Activated CD4-positive, CD25-positive, alpha-beta regulatory T cell treated with anti-CD3 and anti-CD28 coated beads, Interleukin-2, amount 50 U/mL, for 24 hours (primary cell): ENCODE data around the gene MRPS21.

Experiments
- ATAC-seq, 2 donors: fragments of 150-1000 bp; cut with Tn5 transposase; one replicate each; pipeline ENCODE4 v1.10.0; 2021; ENCODE audit warnings: mild to moderate bottlenecking in 1 of 2, moderate library complexity in 1 of 2

MRPS21 gene

DNA sequence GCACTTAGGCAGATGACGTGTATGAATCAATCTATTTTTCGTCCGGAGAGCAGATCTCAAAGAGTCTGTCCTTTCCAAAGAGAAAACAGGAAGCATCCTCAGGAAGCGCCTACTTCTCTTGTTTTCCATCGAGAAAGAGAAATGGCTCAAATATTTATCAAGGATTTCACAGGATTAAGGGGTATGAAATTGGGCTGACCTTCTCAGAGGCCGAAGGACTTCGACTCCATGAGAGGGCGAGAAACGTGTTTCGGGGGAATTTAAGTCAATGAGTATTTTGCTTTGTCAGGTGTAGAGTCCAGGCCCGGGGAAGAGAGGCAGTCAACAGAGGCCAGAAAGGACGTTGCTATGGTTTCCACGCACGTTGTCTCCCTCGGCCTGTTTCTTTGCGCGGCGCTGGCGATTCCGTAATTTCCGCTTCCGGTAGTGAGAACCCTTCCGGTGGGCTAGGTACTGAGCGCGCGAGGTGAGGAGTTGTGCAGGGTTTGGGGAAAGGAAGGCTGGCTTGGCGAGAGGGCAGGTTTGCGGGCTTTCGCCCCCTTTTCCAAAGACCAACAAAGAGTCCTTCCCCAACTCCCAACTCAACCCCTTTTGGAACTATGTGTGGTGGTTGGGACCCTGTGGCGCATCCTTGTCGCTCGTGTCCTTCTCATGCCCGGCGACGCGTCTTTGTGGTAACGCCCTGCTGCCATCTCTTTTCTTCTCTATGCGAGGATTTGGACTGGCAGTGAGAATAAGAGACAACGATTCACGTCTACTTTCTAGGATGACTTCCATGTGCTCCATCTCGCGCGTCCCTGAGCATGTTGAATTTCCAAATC lies at the start of gene MRPS21:
Gene MRPS21 (plus strand): TSS at position 429 of the 821 bp plus-strand sequence. CDS start 506 bp downstream, outside the sequence.
- peak; percentile 99 for ATAC-seq

DNA sequence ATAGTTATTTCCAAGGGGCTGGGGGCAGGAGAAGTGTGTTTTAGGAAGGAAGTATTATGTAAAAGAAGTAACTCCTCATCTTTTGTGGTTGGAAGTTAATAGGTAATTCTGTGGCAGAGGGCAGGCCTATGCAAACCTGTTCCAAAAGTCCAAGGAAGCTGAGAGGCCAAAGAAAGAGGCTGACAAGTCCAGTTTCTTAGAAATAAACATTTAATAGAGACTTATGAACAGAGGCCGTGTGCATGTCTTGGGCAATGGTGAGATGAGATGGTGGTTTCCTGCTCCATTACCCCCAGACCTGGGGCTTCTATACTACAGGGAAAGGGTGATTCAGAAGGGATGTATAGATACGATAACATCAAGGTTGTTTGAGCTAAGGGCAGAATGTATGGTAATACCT lies 43.7 kb upstream of the MRPS21 start:
- ATAC-seq: no peak

DNA sequence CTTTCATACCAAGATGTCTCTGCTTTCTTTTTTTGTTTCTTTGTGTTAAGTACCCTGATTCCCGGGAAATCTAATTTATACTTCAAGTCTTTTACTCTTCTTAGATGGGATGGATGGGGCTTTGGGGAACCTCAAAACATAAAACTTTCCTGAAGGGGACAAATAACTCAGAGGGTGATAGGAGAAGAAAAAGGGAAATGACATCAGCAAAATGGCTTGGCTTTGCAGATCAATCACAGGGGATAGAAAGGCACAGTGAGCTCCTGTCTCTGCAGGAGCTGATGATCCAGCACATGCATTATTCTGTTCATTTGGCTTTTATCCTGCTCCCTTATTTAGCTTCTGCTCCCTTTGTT lies 37.5 kb upstream of the MRPS21 start:
- ATAC-seq: no peak

DNA sequence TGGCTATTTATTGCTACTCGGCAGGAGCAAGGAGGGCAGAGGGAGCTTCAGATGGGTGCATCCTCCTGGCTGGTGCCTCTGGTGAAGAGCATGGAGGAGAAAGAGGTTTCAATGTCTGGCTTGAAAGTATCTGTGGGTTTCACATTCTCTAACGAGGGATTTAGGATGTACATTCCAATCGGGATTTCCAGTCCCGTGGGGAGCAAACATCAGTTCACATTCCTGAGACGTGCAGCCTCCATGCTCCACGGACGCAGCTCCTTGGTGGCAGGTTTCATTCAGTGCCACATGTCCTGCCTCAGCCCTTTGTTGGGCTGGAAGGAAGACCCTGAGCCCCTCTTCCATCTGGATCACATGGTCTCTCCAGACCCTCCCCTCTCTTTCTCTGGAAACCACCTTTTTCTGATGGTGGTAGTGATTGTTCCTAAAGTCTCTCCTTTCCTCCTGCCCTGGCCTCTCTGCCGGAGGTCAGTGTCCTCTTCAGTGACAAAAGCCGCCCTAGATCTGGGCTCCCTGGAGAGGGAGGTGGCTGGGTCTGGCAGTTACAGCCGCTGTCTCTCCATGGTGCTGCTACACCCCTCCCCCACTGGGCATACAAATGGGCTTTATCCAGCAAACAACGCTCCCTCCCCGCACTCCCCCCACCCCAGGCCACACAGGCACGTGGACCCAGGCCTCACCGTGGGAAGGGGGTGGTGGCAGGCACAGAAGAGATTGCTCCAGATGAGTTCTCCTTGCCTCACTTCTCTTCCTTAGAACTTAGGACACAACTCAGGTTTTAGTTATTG lies 36.9 kb upstream of the MRPS21 start:
- ATAC-seq: no peak

DNA sequence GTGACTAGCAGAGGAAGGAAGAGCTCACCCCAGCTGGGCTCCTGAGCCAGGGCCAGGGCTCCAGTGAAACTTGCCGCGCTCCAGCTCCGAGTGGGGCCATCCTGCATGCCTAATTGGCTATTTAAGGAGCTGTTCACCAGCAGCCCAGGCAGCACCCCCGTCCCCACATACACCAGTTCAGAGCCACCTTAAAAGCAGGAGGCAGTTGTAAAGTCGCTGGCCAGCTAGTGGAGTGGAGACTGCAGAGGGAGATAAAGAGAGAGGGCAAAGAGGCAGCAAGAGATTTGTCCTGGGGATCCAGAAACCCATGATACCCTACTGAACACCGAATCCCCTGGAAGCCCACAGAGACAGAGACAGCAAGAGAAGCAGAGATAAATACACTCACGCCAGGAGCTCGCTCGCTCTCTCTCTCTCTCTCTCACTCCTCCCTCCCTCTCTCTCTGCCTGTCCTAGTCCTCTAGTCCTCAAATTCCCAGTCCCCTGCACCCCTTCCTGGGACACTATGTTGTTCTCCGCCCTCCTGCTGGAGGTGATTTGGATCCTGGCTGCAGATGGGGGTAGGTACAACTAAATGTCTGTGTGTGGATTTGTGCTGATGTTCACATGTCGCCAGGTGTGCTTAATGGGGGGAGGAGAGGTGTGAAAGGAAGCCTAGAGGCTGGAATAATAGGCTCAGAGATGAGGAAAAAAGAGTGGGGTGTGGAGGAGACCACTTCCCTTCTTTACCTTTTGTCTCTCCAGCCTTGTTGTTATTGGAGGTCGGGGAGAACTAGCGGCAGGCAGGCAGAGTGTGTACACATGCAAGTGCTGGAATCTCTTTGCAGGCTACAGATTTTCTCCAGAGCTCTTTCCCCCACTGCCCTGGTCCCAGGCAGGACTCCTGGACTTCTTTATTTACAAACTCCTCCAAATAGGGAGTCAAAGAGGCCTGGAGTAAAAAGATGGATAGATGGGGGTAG lies 35.8 kb upstream of the MRPS21 start, which contains the start of gene CA14:
Gene CA14 (plus strand): TSS at position 151 of the 962 bp plus-strand sequence. CDS start 355 bp downstream, at position 506.
- no peak for ATAC-seq

DNA sequence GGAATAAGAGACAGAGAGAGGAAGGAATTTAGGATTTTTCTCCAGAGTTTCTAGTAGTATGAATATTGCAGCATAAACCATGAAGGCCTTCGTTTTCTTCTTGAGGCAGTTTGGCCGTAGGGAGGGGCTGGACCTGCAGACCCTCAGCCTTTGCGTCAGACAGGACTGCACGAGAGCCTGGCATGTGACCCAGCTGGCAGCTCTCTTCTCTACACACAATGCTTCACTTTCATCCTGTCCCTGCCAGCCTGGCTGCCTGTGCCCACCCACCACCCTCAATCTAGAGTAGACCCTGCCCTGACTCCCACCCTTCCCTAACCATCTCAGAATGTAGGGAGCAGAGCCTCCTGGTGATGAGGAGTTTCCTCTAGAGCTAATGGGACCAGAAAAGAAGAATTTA lies 34.4 kb upstream of the MRPS21 start:
- no peak for ATAC-seq

DNA sequence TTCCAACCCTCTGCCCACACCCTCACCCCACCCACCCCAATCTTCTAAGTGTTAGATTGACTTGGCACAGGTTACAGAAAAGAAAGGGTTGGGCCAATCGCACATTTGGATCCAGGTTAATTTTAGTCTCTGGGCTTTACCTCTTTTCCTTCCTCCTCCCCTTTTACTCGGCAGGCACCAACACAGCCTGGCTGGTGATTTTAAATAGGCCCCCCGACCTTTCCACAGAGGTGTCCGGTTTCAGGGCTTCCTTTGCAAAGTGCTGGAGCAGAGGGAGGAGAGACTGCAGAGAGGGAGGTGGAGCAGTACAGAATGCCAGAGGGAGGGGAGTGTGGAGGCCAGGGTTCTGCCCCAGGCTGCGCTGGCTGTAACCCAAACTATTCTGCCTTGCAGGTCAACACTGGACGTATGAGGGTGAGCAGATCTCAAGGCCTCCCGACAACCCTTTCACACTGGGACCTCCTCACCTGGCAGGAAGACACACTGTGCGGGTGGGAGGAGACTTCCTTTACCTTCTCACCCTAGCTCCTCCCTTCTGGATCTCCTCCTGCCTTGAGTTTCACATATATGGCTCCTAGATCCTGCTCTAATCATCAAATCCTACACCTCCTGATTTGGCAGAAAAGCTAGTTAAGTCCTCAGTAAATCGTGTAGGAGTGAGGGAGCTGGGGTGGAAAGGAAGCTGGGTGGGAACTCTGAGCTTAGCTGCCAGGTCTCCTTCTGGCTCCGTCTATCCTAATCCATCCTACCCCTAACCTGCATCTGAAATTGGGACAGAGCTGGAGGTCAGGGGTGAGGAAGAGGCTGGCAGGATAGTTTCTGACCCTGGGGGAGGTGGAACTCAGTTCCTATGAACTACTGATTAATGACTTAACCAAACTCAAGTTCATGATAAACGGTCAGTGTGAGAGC lies 33.6 kb upstream of the MRPS21 start:
- ATAC-seq: no peak

DNA sequence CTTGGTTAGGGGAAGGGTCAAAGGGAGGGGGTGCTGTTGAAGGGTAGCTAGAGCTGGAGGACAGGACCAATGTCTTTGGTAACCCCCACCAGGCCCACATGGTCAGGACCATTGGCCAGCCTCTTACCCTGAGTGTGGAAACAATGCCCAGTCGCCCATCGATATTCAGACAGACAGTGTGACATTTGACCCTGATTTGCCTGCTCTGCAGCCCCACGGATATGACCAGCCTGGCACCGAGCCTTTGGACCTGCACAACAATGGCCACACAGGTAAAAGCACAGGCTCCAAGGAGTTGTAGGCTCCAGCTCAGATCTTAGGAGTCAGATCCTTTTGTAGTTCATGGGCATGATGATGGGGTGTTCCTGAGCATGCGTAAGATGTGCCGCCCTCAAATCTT lies 32.3 kb upstream of the MRPS21 start:
- ATAC-seq: no peak

DNA sequence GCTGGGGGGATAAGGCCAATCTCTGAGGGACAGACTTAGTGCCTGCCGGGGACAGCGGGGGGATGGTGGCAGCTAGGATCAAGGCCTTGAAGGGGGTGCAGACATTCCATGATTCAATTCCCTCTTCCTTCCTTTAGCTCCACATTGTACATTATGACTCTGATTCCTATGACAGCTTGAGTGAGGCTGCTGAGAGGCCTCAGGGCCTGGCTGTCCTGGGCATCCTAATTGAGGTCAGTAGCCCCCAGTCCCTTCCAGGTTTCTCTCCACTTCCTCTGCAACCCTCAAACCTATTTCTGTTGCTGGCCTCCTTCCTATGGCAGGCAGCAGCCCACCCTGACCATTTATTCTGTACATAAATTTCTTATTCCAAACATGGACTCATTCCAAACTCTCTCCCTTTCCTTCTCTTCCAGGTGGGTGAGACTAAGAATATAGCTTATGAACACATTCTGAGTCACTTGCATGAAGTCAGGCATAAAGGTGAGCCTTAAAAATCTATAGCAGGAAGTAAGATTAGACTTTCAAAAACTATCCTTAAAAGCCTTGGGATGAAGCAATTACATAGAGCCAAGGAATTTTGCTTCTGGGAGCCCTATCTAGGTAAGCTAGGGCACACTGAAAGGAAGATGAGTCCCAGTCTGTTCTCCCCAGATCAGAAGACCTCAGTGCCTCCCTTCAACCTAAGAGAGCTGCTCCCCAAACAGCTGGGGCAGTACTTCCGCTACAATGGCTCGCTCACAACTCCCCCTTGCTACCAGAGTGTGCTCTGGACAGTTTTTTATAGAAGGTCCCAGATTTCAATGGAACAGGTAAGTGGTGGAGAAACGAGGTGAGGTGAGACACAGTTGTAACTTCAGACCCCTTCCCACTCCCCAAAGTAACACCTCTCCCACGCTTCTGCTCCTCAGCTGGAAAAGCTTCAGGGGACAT lies 31.0 kb upstream of the MRPS21 start:
- ATAC-seq: no peak

DNA sequence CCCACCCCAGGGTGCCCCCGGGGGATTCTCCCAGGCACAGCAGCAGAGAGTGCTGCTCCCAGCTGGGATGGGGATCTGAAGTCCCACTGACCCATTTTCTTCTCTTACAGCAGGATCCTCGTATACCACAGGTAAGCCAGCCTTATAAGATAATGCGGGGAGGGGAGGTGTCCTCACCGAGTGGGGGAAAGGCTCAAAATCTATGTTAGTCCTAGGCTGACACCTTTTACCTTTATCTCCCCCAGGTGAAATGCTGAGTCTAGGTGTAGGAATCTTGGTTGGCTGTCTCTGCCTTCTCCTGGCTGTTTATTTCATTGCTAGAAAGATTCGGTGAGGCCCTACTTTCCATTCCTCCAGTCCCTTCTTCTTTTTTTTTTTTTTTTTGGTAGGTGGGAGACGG lies 30.1 kb upstream of the MRPS21 start:
- ATAC-seq: no peak

DNA sequence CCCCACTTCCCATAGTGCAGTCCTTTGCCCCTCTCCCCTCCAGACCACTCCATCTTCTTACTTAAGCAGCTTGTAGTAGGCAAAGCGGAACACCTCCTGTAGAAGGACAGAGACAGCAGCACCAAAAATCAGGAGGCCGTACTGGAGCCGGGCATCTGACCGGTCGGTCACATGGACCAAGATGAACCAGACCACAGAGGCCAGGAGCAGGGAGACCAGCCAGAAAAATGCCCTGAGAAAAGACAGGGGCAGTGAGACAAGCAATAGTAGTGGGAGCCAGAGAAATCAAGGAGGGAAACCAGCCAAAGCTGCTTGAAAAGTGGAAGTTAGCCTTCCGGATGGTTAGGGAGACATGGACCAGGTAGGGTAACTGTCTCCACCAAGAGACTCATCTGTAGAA lies 25.8 kb upstream of the MRPS21 start:
- no peak for ATAC-seq

DNA sequence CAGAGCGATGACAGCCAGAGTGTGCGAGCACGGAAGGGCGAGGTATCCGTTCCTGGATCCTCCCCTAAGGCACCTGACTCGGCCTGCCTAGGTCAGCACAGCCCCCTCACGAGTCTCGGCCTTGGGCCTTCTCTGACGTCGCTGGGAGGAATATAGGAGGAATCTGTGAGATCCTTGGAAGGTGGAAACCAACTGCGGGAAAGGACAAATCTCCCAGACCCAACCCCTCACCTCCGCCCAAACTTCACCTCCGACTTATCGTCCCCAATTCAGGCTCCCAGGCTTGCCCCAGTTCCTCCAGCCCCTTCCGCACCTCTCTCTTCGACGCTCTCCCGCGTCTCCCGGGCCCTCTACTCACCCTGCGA lies 25.3 kb upstream of the MRPS21 start:
- ATAC-seq: peak; percentile 36 to 38

DNA sequence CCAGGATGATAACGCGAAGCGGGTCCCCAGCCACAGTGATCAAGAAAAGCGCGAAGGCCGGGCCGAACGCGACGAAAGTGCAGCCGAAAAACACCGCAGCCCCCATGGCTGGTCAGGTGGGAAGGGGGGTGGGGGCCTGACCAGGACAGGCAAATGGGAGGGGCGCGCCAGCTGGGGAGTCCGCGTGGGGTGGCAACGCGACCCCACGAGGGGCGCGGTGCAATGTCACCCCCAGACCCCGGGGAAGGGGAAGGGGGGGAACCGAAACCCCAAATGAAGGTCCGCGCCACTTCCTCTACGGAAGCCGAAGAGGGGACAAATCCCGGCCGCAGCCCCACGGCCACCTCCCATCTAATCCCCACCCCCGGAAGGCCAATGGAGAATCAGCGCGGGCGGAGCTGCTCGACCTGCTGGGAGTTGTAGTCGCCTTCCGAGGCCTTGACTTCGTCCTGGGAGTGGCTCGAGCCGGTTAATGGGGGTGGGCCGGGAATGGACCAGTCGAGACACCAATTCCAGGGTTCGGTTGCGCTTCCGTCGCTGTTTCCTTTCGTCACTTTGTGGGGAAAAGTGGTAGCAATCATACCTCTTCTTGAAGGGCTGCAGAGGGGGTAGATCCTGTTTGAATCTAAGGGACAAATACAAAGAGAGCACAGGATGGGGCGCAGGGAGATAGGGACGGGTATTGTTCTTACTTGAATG lies 24.8 kb upstream of the MRPS21 start, which contains the start of gene APH1A:
Gene APH1A (minus strand): TSS at position 312 of the 699 bp plus-strand sequence. CDS start 206 bp downstream, at position 106.
- peak; percentile 99 for ATAC-seq

DNA sequence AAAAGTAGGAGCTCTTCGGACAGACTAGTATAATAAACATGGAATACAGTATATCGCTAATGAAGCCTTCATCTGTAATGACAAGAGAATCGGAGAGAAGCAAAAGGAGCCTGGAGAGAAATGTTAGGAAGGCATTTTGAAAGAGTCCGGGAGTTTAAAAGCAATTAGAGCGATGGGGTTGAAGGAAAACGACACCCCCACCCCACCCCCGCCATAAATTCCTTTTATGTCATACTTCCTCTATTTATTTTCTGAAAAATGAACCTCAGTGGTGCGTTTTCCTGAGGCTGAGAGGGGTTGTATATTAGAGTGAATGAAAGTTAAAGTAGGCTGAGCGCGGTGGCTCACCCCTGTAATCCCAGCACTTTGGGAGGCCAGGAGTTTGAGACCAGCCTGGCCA lies 24.2 kb upstream of the MRPS21 start:
- no peak for ATAC-seq

DNA sequence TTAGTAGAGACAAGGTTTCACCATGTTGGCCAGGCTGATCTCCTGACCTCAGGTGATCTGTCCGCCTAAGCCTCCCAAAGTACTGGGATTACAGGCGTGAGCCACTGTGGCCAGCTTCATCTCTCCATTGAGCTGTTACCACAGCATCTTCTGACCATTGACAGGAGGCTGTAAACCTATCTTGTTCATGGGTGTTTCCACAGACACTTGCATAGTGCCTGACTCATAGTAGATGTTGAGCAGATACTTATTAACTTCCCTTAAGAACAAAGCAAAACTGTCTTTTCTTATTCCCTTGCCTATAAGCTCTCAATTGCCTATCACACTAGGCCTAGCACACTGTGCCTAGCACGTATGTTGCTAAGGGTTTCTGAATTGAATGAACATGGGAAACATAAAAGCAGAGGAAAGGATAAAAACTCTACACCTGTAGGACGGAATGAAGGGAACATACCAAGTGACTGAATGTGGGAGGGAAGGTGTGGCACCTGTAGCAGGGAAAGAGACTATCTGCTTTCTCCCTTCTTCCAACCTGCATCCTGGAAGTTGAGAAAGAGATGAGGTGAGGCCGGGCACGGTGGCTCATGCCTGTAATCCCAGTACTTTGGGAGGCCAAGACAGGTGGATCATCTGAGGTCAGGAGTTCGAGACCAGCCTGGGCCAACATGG lies 22.2 kb upstream of the MRPS21 start:
- ATAC-seq: no peak

DNA sequence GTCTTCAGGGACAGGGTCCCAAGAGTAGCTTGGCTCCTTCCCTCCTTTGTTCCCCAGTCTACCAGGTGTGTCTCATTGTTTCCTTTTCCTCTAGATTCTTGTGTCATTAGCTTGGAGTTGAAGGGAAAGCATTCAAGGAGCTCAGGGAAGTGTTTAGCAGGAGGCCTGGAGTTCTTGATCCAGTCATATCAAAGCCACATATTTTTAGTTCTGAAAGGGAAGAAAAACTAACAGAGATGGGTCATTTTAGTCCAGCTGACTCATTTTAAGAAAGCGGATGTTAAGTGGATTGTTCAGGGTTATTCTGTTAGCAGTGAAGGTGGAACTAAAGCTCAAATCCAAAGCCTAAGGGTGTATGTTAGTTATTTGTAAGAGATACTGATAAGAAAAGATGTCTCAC lies 20.4 kb upstream of the MRPS21 start:
- no peak for ATAC-seq

DNA sequence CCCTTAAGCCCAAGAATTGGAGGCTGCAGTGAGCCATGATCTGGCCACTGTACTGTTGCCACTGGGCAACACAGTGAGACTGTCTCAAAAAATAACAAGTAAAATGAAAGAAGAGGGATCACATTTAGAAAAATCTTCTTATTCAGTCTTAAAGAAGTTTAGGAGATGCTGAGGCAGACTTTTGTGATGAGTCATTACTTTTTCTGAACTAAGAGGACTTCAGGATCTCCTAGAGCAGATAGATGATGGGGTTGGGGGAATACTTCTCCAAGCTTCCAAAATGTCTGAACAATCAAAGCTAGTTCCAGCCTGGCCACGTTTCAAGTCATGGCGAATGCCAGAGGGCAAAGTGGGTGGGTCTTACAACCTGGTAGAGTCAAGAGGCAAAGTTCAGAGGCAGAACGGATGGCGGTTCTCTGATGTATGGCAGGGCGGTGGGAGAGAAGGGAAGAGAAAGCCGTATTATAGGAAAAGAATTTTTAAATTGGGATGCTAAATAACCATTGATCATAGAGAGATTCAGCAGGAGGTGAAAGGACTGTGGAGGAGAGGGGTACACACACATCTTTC lies 13.4 kb upstream of the MRPS21 start:
- no peak for ATAC-seq

DNA sequence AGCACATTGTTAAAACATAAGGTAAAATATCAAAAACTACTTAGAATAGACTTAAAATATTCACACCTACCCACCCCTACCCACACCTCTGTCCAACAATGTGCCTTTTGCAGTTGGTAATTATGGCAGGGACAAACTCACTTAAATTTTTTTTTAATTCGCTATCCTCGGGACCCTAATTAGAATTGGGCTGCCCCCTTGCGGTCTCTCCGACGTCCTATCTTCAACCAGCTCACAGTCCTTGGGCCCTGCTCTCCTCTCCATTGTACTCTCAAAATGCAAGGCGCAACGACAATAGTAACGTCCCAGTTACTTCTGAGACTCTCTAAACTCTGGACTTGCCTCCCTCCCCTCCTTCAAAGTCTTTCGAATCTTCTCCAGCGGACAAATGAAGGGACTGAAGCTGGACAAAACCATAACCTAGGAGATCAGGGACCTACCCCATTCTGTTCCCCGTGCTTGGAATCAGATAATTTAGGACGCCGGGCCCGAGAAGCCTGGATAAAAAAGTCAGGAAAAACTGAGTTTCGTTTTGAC lies 12.4 kb upstream of the MRPS21 start:
- ATAC-seq: peak; percentile 22 to 25
